H1 (cell line): ENCODE data around the gene GABRA1. TPM values are rescaled to one million over a fixed set of nuclear protein-coding genes. Genes with fewer than 3 reads are reported as not detected.

Experiments
- CTCF ChIA-PET: fragments of 300-600 bp; sonication (Branson Sonifier 250); formaldehyde crosslinking; loops from one replicate; lab custom pipeline; 2021; ENCODE audit not compliant: partially characterized antibody; lab: Charles Lee
- POLR2A ChIA-PET: fragments of 300-600 bp; sonication (Branson Sonifier 250); formaldehyde crosslinking; loops from one replicate; lab custom pipeline; 2021; ENCODE audit warnings: inconsistent platforms; ENCODE audit not compliant: partially characterized antibody; lab: Charles Lee
- DNase-seq, 2 experiments: peaks; one replicate each; pipeline versions ENCODE4 v3.0.0 to v3.0.0-alpha.2; 2010 to 2022; ENCODE audit warnings: low spot score in 2 of 2, low read depth in 1 of 2, mixed read lengths in 1 of 2
- FAIRE-seq: peaks from 2 replicates; lab custom pipeline; 2011; peaks lifted over from hg19 to GRCh38; lab: Jason Lieb, UNC
- H2AFZ ChIP-seq: 2 replicates; pipeline ENCODE4 v1.8.1; 2012; ENCODE audit warnings: low read length, inconsistent platforms
- H2AK5ac ChIP-seq: 2 replicates; pipeline ENCODE4 v1.6.1; 2013; ENCODE audit warnings: low read depth, low read length
- H2BK120ac ChIP-seq: replicated peaks from 2 replicates; pipeline ENCODE3; 2013; ENCODE audit warnings: low read depth, low read length, inconsistent platforms
- H2BK12ac ChIP-seq: 2 replicates; pipeline ENCODE4 v1.6.1; 2013; ENCODE audit warnings: low read depth, low read length
- H2BK15ac ChIP-seq: 2 replicates; pipeline ENCODE4 v1.6.1; 2013; ENCODE audit warnings: low read length
- H2BK20ac ChIP-seq: 2 replicates; pipeline ENCODE4 v1.6.1; 2013; ENCODE audit warnings: low read length
- H2BK5ac ChIP-seq: 2 replicates; pipeline ENCODE4 v1.6.1; 2013; ENCODE audit warnings: low read depth, low read length
- H3K14ac ChIP-seq: 2 replicates; pipeline ENCODE4 v1.6.1; 2013; ENCODE audit warnings: inconsistent platforms; ENCODE audit not compliant: insufficient read length
- H3K18ac ChIP-seq: 2 replicates; pipeline ENCODE4 v1.6.1; 2013; ENCODE audit warnings: low read length; ENCODE audit errors: extremely low read depth
- H3K23ac ChIP-seq: 2 replicates; pipeline ENCODE4 v1.6.1; 2013; ENCODE audit warnings: inconsistent platforms; ENCODE audit not compliant: insufficient read length
- H3K23me2 ChIP-seq: 2 replicates; pipeline ENCODE4 v1.6.1; 2013; ENCODE audit warnings: low read depth, low read length
- H3K27ac ChIP-seq: 2 replicates; pipeline ENCODE4 v1.6.1; 2011; ENCODE audit warnings: low read depth, low read length, inconsistent platforms
- H3K27me3 ChIP-seq, 4 experiments: replicated peaks in 1 of 4; 1 replicate in 1 of 4; 2 replicates in 3 of 4; pipeline versions ENCODE4 v1.6.1 to v1.8.1; 2011 to 2013; ENCODE audit warnings: low read length in 3 of 4, mild to moderate bottlenecking in 3 of 4, inconsistent platforms in 2 of 4, mixed read lengths in 2 of 4, moderate library complexity in 1 of 4; ENCODE audit not compliant: control insufficient read depth in 3 of 4, insufficient read depth in 3 of 4; ENCODE audit errors: extremely low read depth in 1 of 4
- H3K36me3 ChIP-seq, 4 experiments: 2 replicates each; pipeline versions ENCODE4 v1.6.1 to v1.8.1; 2011 to 2013; ENCODE audit warnings: mild to moderate bottlenecking in 4 of 4, low read length in 3 of 4, moderate library complexity in 2 of 4, control low read depth in 1 of 4, inconsistent platforms in 1 of 4; ENCODE audit not compliant: insufficient read depth in 4 of 4, control insufficient read depth in 2 of 4
- H3K4ac ChIP-seq: replicated peaks from 2 replicates; pipeline ENCODE3; 2013; ENCODE audit warnings: low read length, low read depth, mixed read lengths, inconsistent platforms; ENCODE audit not compliant: insufficient read length
- H3K4me1 ChIP-seq, 4 experiments: replicated peaks in 1 of 4; 1 replicate in 1 of 4; 2 replicates in 3 of 4; pipeline versions ENCODE4 v1.6.1 to v1.8.1; 2011 to 2013; ENCODE audit warnings: low read length in 3 of 4, inconsistent platforms in 2 of 4, mixed read lengths in 1 of 4; ENCODE audit not compliant: insufficient read depth in 4 of 4, control insufficient read depth in 3 of 4
- H3K4me2 ChIP-seq, 2 experiments: 2 replicates each; pipeline versions ENCODE4 v1.6.1 to v1.8.1; 2011 to 2013; ENCODE audit warnings: low read depth in 2 of 2, low read length in 2 of 2, control low read depth in 1 of 2, inconsistent platforms in 1 of 2, mild to moderate bottlenecking in 1 of 2; ENCODE audit not compliant: insufficient read depth in 1 of 2
- H3K4me3 ChIP-seq, 4 experiments: fragments of 200-600, 300-600 bp in 1 of 4; sonication (generic), shearing (Covaris generic), sonication (Bioruptor Twin) in 1 of 4; 2 replicates each; pipeline versions ENCODE4 v1.5.1 to v1.8.1; 2011 to 2016; ENCODE audit warnings: low read length in 4 of 4, low read depth in 3 of 4, control low read depth in 2 of 4, inconsistent platforms in 2 of 4, mild to moderate bottlenecking in 2 of 4, mixed read lengths in 1 of 4, moderate library complexity in 1 of 4; ENCODE audit not compliant: insufficient read depth in 2 of 4; ENCODE audit errors: extremely low read depth in 1 of 4
- H3K56ac ChIP-seq: replicated peaks from 2 replicates; pipeline ENCODE3; 2013; ENCODE audit warnings: low read depth, mild to moderate bottlenecking, mixed read lengths, low read length, inconsistent platforms; ENCODE audit not compliant: insufficient read length
- H3K79me1 ChIP-seq: 2 replicates; pipeline ENCODE4 v1.6.1; 2013; ENCODE audit warnings: low read depth, low read length, control low read depth
- H3K79me2 ChIP-seq, 2 experiments: 2 replicates each; pipeline versions ENCODE4 v1.6.1 to v1.8.1; 2012 to 2013; ENCODE audit warnings: low read length in 2 of 2, mild to moderate bottlenecking in 2 of 2, inconsistent platforms in 1 of 2; ENCODE audit not compliant: insufficient read depth in 2 of 2, control insufficient read depth in 1 of 2
- H3K9ac ChIP-seq, 4 experiments: replicated peaks in 1 of 4; 1 replicate in 1 of 4; 2 replicates in 3 of 4; pipeline versions ENCODE4 v1.6.1 to v1.8.1; 2011 to 2013; ENCODE audit warnings: low read depth in 3 of 4, low read length in 3 of 4, control low read depth in 2 of 4, mild to moderate bottlenecking in 2 of 4, moderate library complexity in 2 of 4, inconsistent platforms in 1 of 4; ENCODE audit errors: extremely low read depth in 1 of 4
- H3K9me3 ChIP-seq, 2 experiments: 2 replicates each; pipeline versions ENCODE4 v1.6.1 to v1.8.1; 2012 to 2013; ENCODE audit warnings: mild to moderate bottlenecking in 2 of 2, moderate library complexity in 2 of 2, control low read depth in 1 of 2, inconsistent platforms in 1 of 2, low read depth in 1 of 2, low read length in 1 of 2, mixed read lengths in 1 of 2; ENCODE audit not compliant: insufficient read depth in 2 of 2
- H4K20me1 ChIP-seq, 2 experiments: replicated peaks in 1 of 2; 2 replicates each; pipeline versions ENCODE3 to v1.8.1; 2011 to 2013; ENCODE audit warnings: inconsistent platforms in 2 of 2, low read length in 2 of 2, mild to moderate bottlenecking in 1 of 2; ENCODE audit not compliant: insufficient read depth in 2 of 2, control insufficient read depth in 1 of 2
- H4K5ac ChIP-seq: 2 replicates; pipeline ENCODE4 v1.6.1; 2013; ENCODE audit warnings: low read length, low read depth, mixed read lengths, inconsistent platforms; ENCODE audit not compliant: insufficient read length
- H4K8ac ChIP-seq: 2 replicates; pipeline ENCODE4 v1.8.0; 2013; ENCODE audit warnings: mild to moderate bottlenecking, moderate library complexity, low read length, inconsistent platforms; ENCODE audit not compliant: insufficient read depth; ENCODE audit errors: extremely low read depth
- H4K91ac ChIP-seq: replicated peaks from 2 replicates; pipeline ENCODE3; 2013; ENCODE audit warnings: low read length, mixed read lengths, inconsistent platforms; ENCODE audit not compliant: insufficient read length
- CBX5 ChIP-seq: fragments of 300-800, 300-1000 bp; sonication (generic); IDR thresholded peaks from 2 replicates; pipeline ENCODE4 v1.7.1; 2016; ENCODE audit warnings: antibody characterized with exemption, low read length, low read depth
- CREB1 ChIP-seq: IDR thresholded peaks from 2 replicates; pipeline ENCODE4 v1.6.1; 2012; ENCODE audit warnings: inconsistent platforms
- E2F6 ChIP-seq: IDR thresholded peaks from 2 replicates; pipeline ENCODE4 v1.6.1; 2012; ENCODE audit warnings: inconsistent platforms
- RNF2 ChIP-seq: fragments of 200-900, 300-1000 bp; sonication (generic); IDR thresholded peaks from 2 replicates; pipeline ENCODE4 v1.7.1; 2016; ENCODE audit warnings: borderline replicate concordance, low read depth, mild to moderate bottlenecking, antibody characterized with exemption, low read length; ENCODE audit not compliant: poor library complexity, severe bottlenecking; ENCODE audit errors: missing control alignments
- SIRT6 ChIP-seq: IDR thresholded peaks from one replicate; pipeline ENCODE4 v1.7.1; 2012; ENCODE audit warnings: low read length, inconsistent platforms
- SP4 ChIP-seq: IDR thresholded peaks from 2 replicates; pipeline ENCODE4 v1.6.1; 2012; ENCODE audit warnings: low read length, inconsistent platforms
- TAF1 ChIP-seq: IDR thresholded peaks from 2 replicates; pipeline ENCODE4 v1.6.1; 2011; ENCODE audit warnings: mild to moderate bottlenecking, low read depth, low read length
- TAF7 ChIP-seq: optimal IDR thresholded peaks from 2 replicates; pipeline ENCODE3; 2011; ENCODE audit warnings: low read depth, mild to moderate bottlenecking, inconsistent platforms, low read length, moderate library complexity, borderline replicate concordance
- YY1 ChIP-seq: IDR thresholded peaks from 2 replicates; pipeline ENCODE4 v1.6.1; 2011; ENCODE audit warnings: low read depth, mild to moderate bottlenecking, low read length
- WGBS, 2 experiments: shearing (Covaris generic) in 1 of 2; methylation state at CpG; one replicate each; pipeline versions ENCODE4 v1.1.6 to v1.1.7; 2013 to 2015; ENCODE audit warnings: low lambda C conversion rate in 2 of 2, mixed read lengths in 2 of 2, inconsistent platforms in 1 of 2, low coverage in 1 of 2, missing lambda C conversion rate in 1 of 2; ENCODE audit not compliant: insufficient replicate concordance in 2 of 2, insufficient coverage in 1 of 2, insufficient read length in 1 of 2; ENCODE audit errors: extremely low coverage in 1 of 2, missing lambda C conversion rate in 1 of 2; 5-methylcytosine and 5-hydroxymethylcytosine counted together
- long read RNA-seq, 2 experiments: library from RNA in 1 of 2; library from capped mRNA in 1 of 2; stranded (forward); transcript quantifications; one replicate each; pipeline ENCODE4 v2.0.0, GENCODE V29; 2021; ENCODE audit warnings: inconsistent platforms in 1 of 2
- polyA minus RNA-seq, 3 experiments: library from RNA; depleted of rRNA, polyadenylated mRNA; stranded (reverse); fragments of >200 nt; gene quantifications; 1 replicate in 2 of 3; 2 replicates in 1 of 3; pipeline ENCODE4 v1.2.3, GENCODE V29; 2011
- polyA plus RNA-seq, 7 experiments: library from polyadenylated mRNA; depleted of rRNA in 3 of 7; stranded (reverse) in 5 of 7; unstranded in 2 of 7; fragments of >200 nt in 5 of 7; fragments of 200-250 nt in 2 of 7; gene quantifications; 1 replicate in 5 of 7; 2 replicates in 1 of 7; 4 replicates in 1 of 7; pipeline versions ENCODE4 v1.2.1 to v1.2.3, GENCODE V29; 2011 to 2013; ENCODE audit warnings: missing spikeins in 2 of 7, mixed read lengths in 2 of 7
- total RNA-seq: library from RNA; stranded (reverse); fragmentation: NEBNext Ultra II Directional; extraction: Animal tissue kit (Norgen Biotek cat#: 25700); gene quantifications from 2 replicates; pipeline ENCODE4 v1.2.1, GENCODE V29; 2021

The GABRA1 gene
- total RNA-seq (16.2 and 17.3 TPM in 2 replicates), polyA plus RNA-seq (2011; rRNA removed) (1.6 and 4.7 TPM in 2 replicates), polyA minus RNA-seq (2011; rRNA and poly(A)+ RNA removed) (8.5 and 23.2 TPM in 2 replicates)
- 3.6 TPM for polyA plus RNA-seq (2011; cell fraction: cytosol; rRNA removed)
- 4.6 TPM for polyA plus RNA-seq (2011; cell fraction: nucleus; rRNA removed)
- polyA plus RNA-seq (2012, experiment 1 of 2) = 7.7 to 14.9 TPM (median 8.5 TPM) in 4 replicates
- polyA plus RNA-seq (2012, experiment 2 of 2) = 1.3 TPM
- polyA plus RNA-seq (2013, experiment 1 of 2) = 21.0 TPM
- polyA plus RNA-seq (2013, experiment 2 of 2) = 23.0 TPM
- polyA minus RNA-seq (2011; cell fraction: cytosol; rRNA and poly(A)+ RNA removed) = 13.4 TPM
- polyA minus RNA-seq (2011; cell fraction: nucleus; rRNA and poly(A)+ RNA removed) = 13.6 TPM
- long read RNA-seq, experiment 1, full-length matches to known transcripts = 3 of 10 reads
- long read RNA-seq, experiment 1, partial matches to known transcripts = 0 of 10 reads
- long read RNA-seq, experiment 1, other reads (novel, unspliced or antisense) = 7 of 10 reads
- long read RNA-seq, experiment 2, full-length matches to known transcripts = 1 of 8 reads
- long read RNA-seq, experiment 2, partial matches to known transcripts = 4 of 8 reads
- long read RNA-seq, experiment 2, other reads (novel, unspliced or antisense) = 3 of 8 reads

- Histone ChIP-seq H3K4me2 (peak within 1 kb of the TSS; percentile 90 to 98), H3K79me2 (peaks cover 0 to 10% of the 10 kb centered on the region in 2 experiments; a peak in 1 of 4 replicates), H2AFZ (peak within 1 kb of the TSS; percentile 98; the same call in 1 of the 2 replicates), H3K27ac (no peak within 1 kb of the TSS), H2BK120ac (no peak within 1 kb of the TSS), H3K36me3 (no peaks in the 10 kb centered on the region), H4K8ac (no peak within 1 kb of the TSS), H2BK15ac (no peak within 1 kb of the TSS), H3K4ac (no peak within 1 kb of the TSS), H3K14ac (no peak within 1 kb of the TSS), H2AK5ac (no peak within 1 kb of the TSS), H3K9me3 (no peaks in the 10 kb centered on the region), H3K9ac (peak within 1 kb of the TSS in 3 of 4 experiments; percentile 19 to 68 (median 37); a peak in 3 of 7 replicates), H4K91ac (peak within 1 kb of the TSS; percentile 61), H2BK5ac (no peak within 1 kb of the TSS), H3K79me1 (no peaks in the 10 kb centered on the region), H3K4me3 (peak within 1 kb of the TSS; percentile 54 to 90 (median 68)), H2BK12ac (no peak within 1 kb of the TSS), H3K27me3 (peaks cover 0 to 8% (median 4%) of the 10 kb centered on the region in 4 experiments; a peak in 4 of 7 replicates), H3K4me1 (peaks cover 0 to 6% (median 2%) of the 10 kb centered on the region in 4 experiments; a peak in 3 of 7 replicates), H3K23me2 (peaks cover 8% of the 10 kb centered on the region; the same call in 1 of the 2 replicates), H3K23ac (no peak within 1 kb of the TSS), H4K5ac (no peak within 1 kb of the TSS), H3K56ac (no peak within 1 kb of the TSS), H3K18ac (no peak within 1 kb of the TSS), H4K20me1 (no peaks in the 10 kb centered on the region), H2BK20ac (no peak within 1 kb of the TSS)
- WGBS, 2 experiments = 4% methylated on average over 16 of the region's 16 CpGs; no CpG with 5 or more reads in 1 of the 2 experiments
- FAIRE-seq (peak; percentile 28), DNase-seq (peak in 1 of 2 experiments; percentile 57)
- CTCF ChIA-PET = interaction anchor here (0.7 to 1.3 kb wide), 3 partner anchors 212 to 308 kb away, joined by 3 to 4 read pairs (median 3); no protein-coding TSS in a partner anchor
- POLR2A ChIA-PET = interaction anchor here (2.0 kb wide), 1 partner anchor 9 kb away, joined by 8 read pairs; no protein-coding TSS in a partner anchor
- TF ChIP-seq SIRT6 = no peak
- peak; percentile 36; the same call in 1 of the 2 replicates for TF ChIP-seq TAF1
- TF ChIP-seq TAF7 = no peak
- no peak for TF ChIP-seq CBX5
- TF ChIP-seq SP4 = no peak
- no peak for TF ChIP-seq RNF2
- TF ChIP-seq CREB1 = no peak
- TF ChIP-seq YY1 = 0 out of 2 replicates have a peak, but pooled peaks have one; percentile 13
- TF ChIP-seq E2F6 = 0 out of 2 replicates have a peak, but pooled peaks have one; percentile 18
Measured at GRCh38 chr5:161847941-161848391, at the start of gene GABRA1. Gene GABRA1, plus strand, starts transcription at chr5:161848120. Its CDS starts 2,691 bp downstream, at chr5:161850811.
